Endodermal cell (in vitro differentiated cells): ENCODE results near the gene PPP1R18. TPM values are rescaled to one million over a fixed set of nuclear protein-coding genes. Genes with fewer than 3 reads are reported as not detected.

Source experiments
- DNase-seq: peaks from one replicate; pipeline ENCODE4 v3.0.0-alpha.2; 2017
- H3K27ac ChIP-seq: 2 replicates; pipeline ENCODE4 v1.5.1; 2013; ENCODE audit warnings: mild to moderate bottlenecking, low read depth, low read length, moderate library complexity
- H3K27me3 ChIP-seq: 2 replicates; pipeline ENCODE4 v1.6.1; 2013; ENCODE audit warnings: mild to moderate bottlenecking, low read length, moderate library complexity; ENCODE audit not compliant: insufficient read depth, control insufficient read depth, poor library complexity, severe bottlenecking
- H3K36me3 ChIP-seq: 2 replicates; pipeline ENCODE4 v1.7.0; 2013; ENCODE audit warnings: mild to moderate bottlenecking, low read length, moderate library complexity; ENCODE audit not compliant: control insufficient read depth, insufficient read depth
- H3K4me1 ChIP-seq: one replicate; pipeline ENCODE4 v1.7.0; 2013; ENCODE audit warnings: low read length; ENCODE audit not compliant: control insufficient read depth, insufficient read depth
- H3K4me3 ChIP-seq: 2 replicates; pipeline ENCODE4 v1.5.1; 2013; ENCODE audit warnings: mild to moderate bottlenecking, low read length, moderate library complexity
- H3K9ac ChIP-seq: 2 replicates; pipeline ENCODE4 v1.6.1; 2013; ENCODE audit warnings: mild to moderate bottlenecking, low read length, moderate library complexity; ENCODE audit not compliant: poor library complexity, severe bottlenecking; ENCODE audit errors: extremely low read depth
- H3K9me3 ChIP-seq: 2 replicates; pipeline ENCODE4 v1.6.1; 2013; ENCODE audit warnings: mild to moderate bottlenecking, low read length, moderate library complexity; ENCODE audit not compliant: control insufficient read depth
- H3K27ac Mint-ChIP-seq: 2 replicates; pipeline ENCODE4 v1.8.0; 2020; ENCODE audit warnings: mixed read lengths
- H3K27me3 Mint-ChIP-seq: 2 replicates; pipeline ENCODE4 v1.8.0; 2021; ENCODE audit warnings: mild to moderate bottlenecking, mixed read lengths; ENCODE audit not compliant: insufficient read depth
- H3K36me3 Mint-ChIP-seq: 2 replicates; pipeline ENCODE4 v1.8.0; 2020; ENCODE audit warnings: low read depth, mixed read lengths
- H3K4me1 Mint-ChIP-seq: 2 replicates; pipeline ENCODE4 v1.8.0; 2020; ENCODE audit warnings: mixed read lengths
- H3K4me3 Mint-ChIP-seq: 2 replicates; pipeline ENCODE4 v1.8.0; 2020; ENCODE audit warnings: mild to moderate bottlenecking, moderate library complexity, mixed read lengths
- H3K9me3 Mint-ChIP-seq: 2 replicates; pipeline ENCODE4 v1.8.0; 2020; ENCODE audit warnings: mild to moderate bottlenecking, mixed read lengths
- CTCF ChIP-seq: fragments of 200-600 bp; sonication (generic); conservative IDR thresholded peaks from 2 replicates; pipeline ENCODE4 v1.5.0; 2021; ENCODE audit warnings: antibody characterized with exemption, mild to moderate bottlenecking
- WGBS, 2 experiments: methylation state at CpG; one replicate each; pipeline versions ENCODE4 v1.1.5 to v1.1.7; 2013; ENCODE audit warnings: missing lambda C conversion rate in 2 of 2, mixed read lengths in 1 of 2; ENCODE audit not compliant: insufficient coverage in 1 of 2, insufficient read length in 1 of 2; 5-methylcytosine and 5-hydroxymethylcytosine counted together
- total RNA-seq, 2 donors: library from RNA; stranded (reverse); fragmentation: NEBNext Ultra II Directional in 1 of 2; extraction: Animal tissue kit (Norgen Biotek cat#: 25700) in 1 of 2; gene quantifications; 2 replicates in 1 of 2; 3 replicates in 1 of 2; pipeline ENCODE4 v1.2.1, GENCODE V29; 2021

Gene PPP1R18
- total RNA-seq, 2 donors from 2014 or later = 27.6 to 31.4 TPM

- no peaks in the 10 kb centered on the region for H3K9me3 Mint-ChIP-seq
- Histone ChIP-seq H3K4me3 (no peak overlapping the region), H3K9me3 (no peaks in the 10 kb centered on the region), H3K27me3 (no peaks in the 10 kb centered on the region), H3K4me1 (no peaks in the 10 kb centered on the region), H3K36me3 (peaks cover 64% of the 10 kb centered on the region), H3K9ac (no peak overlapping the region), H3K27ac (no peak overlapping the region)
- no peak for TF ChIP-seq CTCF
- H3K4me1 Mint-ChIP-seq = peaks cover 31% of the 10 kb centered on the region
- peaks cover 80% of the 10 kb centered on the region for H3K36me3 Mint-ChIP-seq
- no peak overlapping the region for H3K4me3 Mint-ChIP-seq
- DNase-seq = no peak
- H3K27me3 Mint-ChIP-seq = no peaks in the 10 kb centered on the region
- H3K27ac Mint-ChIP-seq = peak overlapping the region; percentile 76
- WGBS, 2 experiments = 93 to 100% methylated on average over 9 to 11 of the region's 11 CpGs
Observed at GRCh38 chr6:30726506-30727413, 40.3 kb upstream of the PPP1R18 start.

DNA sequence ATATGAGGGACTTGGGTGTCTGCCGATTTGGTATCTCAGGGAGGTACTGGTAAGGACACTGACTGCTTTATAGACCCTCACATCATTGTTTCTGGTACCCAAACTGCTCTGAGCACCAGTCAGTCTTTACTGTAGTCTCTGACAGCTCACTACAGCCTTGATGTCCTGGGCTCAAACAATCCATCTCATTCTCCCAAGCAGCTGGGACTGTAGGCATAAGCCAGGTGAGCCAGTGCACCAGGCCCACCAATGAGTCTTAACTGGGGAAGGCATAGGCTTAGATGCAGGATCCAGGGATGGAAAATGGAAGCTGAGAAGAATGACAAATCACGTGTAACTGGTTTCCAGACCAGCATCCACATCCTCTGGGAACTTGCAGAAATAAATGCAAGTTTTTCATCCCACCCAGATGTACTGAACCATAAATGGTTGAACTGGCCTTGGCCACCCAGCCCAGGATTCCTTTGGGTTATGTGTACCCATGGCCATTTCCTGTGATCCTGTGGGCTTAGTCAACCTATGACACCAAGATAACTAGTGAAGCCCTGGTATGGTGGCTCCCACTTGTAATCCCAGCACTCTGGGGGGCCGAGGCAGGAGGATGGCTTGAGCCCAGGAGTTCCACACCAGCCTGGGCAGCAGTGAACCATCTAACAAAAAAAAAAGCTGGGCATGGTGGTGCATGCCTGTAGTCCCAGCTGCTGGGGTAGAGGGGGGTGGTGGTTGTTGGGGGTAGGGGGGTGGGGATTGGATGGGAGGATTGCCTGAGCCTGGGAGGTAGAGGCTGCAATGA is 39.5 kb upstream of the PPP1R18 start:
- peaks cover 67% of the 10 kb centered on the region for H3K36me3 ChIP-seq
- H3K27ac ChIP-seq = peak overlapping the region; percentile 30
- H3K27ac Mint-ChIP-seq = no peak overlapping the region

More for the DNA sequence above, 39.5 kb upstream of the PPP1R18 start:
- Histone ChIP-seq H3K27me3 (no peaks in the 10 kb centered on the region), H3K9ac (no peak overlapping the region), H3K9me3 (no peaks in the 10 kb centered on the region), H3K4me1 (no peaks in the 10 kb centered on the region), H3K4me3 (no peak overlapping the region)
- no peaks in the 10 kb centered on the region for H3K27me3 Mint-ChIP-seq
- no peak overlapping the region for H3K4me3 Mint-ChIP-seq
- H3K36me3 Mint-ChIP-seq = peaks cover 81% of the 10 kb centered on the region
- H3K4me1 Mint-ChIP-seq = peaks cover 31% of the 10 kb centered on the region
- no peaks in the 10 kb centered on the region for H3K9me3 Mint-ChIP-seq
- WGBS, 2 experiments = 63 to 80% methylated on average over 2 to 3 of the region's 3 CpGs
- peak; percentile 75 for DNase-seq
- no peak for TF ChIP-seq CTCF
